HG03342 (cell line): ENCODE data around the gene NCOA6.

Experiments used
- ATAC-seq: cut with Tn5 transposase; IDR thresholded peaks from one replicate; pipeline ENCODE4 v1.9.1; 2021; ENCODE audit warnings: mild to moderate bottlenecking, moderate library complexity; ENCODE audit not compliant: unreplicated experiment

Gene NCOA6

GRCh38 chr20:34706912-34707784 lies 118.3 kb downstream of the NCOA6 start:
- ATAC-seq = no peak

- no peak for ATAC-seq
These were observed 119.1 kb downstream of the NCOA6 start for GRCh38 chr20:34706302-34706875.

GRCh38 chr20:34705397-34706301 lies 119.8 kb downstream of the NCOA6 start:
- no peak for ATAC-seq

DNA sequence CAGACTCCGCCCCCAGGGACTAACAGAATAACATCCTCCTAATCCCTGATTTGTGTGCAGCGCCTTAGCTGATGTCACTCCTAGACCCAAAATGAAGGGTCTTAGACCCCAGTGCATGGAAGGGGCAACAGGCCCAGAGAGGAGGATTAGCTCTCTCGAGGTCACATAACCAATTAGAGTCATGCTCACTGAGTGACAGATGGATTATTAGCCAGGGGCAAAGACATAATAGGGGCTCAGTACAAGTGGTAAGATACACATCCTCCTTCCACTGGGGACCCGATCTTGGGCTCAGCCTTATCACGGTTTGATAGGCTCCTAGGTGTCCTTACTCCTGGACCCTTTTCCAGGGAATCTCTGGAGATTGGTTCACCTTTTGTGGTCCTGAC lies 120.4 kb downstream of the NCOA6 start:
- ATAC-seq = no peak

GRCh38 chr20:34704177-34705007 lies 121.1 kb downstream of the NCOA6 start, which contains the start of gene TP53INP2:
TSS of gene TP53INP2 (plus strand) at chr20:34704344. CDS start at chr20:34708740, 4,396 bp downstream.
- ATAC-seq = peak; percentile 52

- no peak for ATAC-seq
These were observed 121.9 kb downstream of the NCOA6 start for GRCh38 chr20:34703424-34704176.

DNA sequence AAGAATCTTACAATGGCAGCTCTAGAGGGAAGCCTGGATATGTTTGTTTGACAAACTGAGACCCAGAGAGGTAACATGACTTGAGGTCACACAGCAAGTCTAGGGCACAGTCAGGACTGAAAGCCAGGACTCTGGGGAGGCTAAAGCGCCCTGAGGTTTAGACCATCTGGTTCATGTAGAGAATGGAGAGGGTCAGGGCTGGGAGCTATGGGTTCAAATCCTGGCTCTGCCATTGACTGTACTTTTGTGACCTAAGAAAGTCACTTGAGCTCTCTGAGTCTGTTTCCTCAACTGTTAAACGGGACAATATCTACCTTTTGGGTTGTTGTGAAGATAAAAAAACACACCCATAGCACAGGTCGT lies 122.4 kb downstream of the NCOA6 start:
- no peak for ATAC-seq

- ATAC-seq = no peak
These were observed 123.9 kb downstream of the NCOA6 start for GRCh38 chr20:34701405-34702085.

DNA sequence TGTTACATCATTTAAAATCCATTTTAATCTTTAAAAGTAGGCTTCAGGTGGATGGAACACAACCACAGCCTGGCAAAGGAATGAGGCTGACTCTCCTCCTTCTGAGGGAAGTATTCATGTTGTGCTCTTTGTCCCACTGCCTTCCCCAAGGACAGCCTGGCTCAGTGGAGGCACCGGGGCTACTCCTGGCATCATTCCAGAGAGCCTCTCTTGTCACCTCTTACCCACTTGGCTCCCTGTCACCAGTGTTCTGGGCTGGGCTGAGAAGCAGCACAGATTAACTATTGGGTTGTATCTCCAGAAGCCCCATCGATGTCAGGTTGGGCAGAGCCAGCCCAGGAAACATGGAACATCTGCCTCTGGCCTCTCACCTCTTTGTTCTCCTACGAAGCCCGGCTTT lies 132.0 kb downstream of the NCOA6 start:
- ATAC-seq = no peak

DNA sequence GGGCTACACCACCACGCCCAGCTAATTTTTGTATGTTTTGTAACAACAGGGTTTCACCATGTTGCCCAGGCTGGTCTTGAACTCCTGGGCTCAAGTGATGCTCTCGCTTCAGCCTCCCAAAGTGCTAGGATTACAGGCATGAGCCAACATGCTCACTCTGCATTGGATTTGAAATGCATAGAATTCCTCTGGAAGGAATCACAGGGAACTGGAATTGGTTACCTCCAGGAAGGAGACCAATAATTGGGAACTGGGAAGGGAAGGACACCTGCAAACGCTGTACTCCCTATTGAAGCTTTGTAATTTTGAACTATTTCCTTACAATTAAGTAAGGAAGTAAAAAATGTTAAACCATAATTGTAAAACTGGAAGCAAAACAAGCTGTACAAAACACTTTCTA lies 133.6 kb downstream of the NCOA6 start:
- no peak for ATAC-seq

GRCh38 chr20:34689486-34689885 lies 136.0 kb downstream of the NCOA6 start:
- ATAC-seq = no peak

DNA sequence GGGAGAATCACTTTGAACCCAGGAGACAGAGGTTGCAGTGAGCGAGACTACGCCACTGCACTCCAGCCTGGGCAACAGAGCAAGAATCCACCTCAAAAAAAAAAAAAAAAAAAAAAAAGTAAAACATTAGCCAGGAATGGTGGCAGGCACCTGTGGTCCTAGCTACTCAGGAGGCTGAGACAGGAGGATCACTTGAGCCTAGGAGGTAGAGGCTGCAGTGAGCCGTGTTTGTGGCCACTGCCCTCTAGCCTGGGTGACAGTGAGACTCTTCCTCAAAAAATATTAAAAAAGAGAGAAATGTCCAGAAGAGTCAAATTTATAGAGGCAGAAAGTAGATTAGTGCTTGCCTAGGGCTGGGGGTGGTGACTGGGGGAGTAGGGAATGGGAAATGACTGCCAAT lies 141.8 kb downstream of the NCOA6 start:
- no peak for ATAC-seq

DNA sequence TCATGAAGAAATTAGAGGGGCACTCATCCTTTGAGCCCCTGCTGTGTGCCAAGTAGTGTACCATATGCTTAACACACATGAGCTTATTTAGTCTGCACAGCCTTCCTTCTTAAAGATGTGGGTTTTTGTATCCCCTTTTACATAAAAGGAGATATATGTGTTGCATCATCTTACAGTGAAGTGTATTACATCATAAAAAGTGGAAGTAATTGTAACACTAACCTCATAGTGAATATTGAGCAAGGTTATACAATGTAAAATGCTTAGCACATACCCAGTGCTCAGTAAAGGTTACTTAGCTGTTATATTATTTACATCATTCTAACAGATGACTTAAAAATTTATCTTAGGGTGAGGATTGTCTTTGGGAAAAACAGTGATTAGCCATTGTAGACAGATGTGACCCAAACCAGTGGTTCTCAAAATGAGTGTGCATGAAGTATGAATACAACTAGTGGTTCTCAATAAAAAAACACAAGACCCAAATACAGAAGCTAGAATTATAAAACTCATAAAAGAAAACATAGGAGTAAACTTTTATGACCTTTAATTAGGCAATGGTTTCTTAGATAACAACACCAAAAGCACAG lies 144.8 kb downstream of the NCOA6 start:
- ATAC-seq = no peak

GRCh38 chr20:34676642-34677373 lies 148.6 kb downstream of the NCOA6 start, which contains the start of gene PIGU:
TSS of gene PIGU (minus strand) at chr20:34677092. CDS start at chr20:34677085, 7 bp downstream.
- ATAC-seq = peak; percentile 93

DNA sequence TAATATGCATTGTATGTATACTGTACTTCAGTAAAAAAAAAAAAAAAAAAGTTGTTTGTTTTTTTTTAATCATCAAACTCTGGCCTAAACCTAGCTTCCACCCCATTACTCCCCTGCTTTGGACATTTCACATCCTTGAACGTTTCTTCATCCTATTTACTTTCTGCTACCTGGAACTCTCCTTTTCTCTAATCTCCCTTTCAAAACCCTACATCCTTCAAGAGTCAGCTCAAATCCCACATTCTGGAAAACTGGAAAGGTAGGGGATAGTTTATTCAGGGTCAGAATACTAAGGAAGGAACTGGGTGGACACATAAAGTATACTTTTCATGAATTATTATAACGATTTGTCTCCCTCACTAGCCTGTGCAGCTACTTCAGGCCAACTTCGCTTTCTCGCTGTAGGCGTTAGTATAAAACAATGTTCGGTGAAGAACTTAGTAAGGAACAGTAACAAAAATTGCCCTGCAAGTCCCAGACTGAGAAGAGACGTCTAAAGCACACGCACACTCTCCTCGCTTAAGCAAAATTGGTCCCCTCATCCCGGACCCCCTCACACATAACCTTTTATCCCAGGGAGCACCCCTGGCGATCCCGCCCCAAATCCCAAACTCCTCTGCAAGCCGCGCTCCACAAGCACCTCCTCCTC lies 149.3 kb downstream of the NCOA6 start:
- no peak for ATAC-seq

GRCh38 chr20:34675561-34675960 lies 149.9 kb downstream of the NCOA6 start:
- ATAC-seq = no peak

DNA sequence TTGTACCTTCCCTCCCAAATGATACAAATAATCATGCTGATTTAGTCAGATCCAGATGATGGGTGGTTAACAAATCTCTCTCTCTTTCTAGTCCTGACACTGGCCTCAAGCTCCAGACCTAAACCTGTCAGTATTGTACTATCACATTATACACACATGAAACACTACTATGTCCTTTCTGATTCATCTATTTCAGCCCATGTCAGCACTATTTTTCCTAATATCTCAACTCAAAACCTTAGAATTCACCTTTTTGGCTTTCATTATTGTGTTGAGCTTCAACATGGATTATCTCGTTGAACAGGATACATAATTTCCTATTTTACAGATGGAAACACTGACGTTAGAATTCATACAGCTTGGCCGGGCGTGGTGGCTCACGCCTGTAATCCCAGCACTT lies 152.0 kb downstream of the NCOA6 start:
- no peak for ATAC-seq

DNA sequence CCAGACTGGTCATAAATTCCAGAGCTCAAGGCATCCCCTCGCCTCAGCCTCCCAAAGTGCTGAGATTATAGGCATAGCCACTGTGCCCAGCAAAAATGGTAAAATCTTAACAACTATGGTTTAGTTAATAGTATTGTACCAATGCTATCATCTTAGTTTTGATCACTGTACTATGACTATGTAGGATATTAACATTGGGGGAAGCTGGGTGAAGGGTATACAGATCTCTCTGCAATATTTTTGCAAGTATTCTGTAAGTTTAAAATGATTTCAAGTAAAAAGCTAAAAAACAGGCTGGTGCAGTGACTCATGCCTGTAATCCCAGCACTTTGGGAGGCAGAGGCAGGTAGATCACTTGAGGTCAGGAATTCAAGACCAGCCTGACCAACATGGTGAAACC lies 156.4 kb downstream of the NCOA6 start:
- no peak for ATAC-seq
